Gastroesophageal sphincter (tissue), 4 donors: ENCODE results near the gene LIPI. TPM values are rescaled to one million over a fixed set of nuclear protein-coding genes. Genes with fewer than 3 reads are reported as not detected.

ENCODE experiments used
- ATAC-seq: fragments of 150-250 bp; one replicate; pipeline ENCODE4 v1.9.1; 2016; ENCODE audit warnings: mild to moderate bottlenecking, moderate library complexity
- H3K27ac ChIP-seq, 4 donors: fragments of 200-600 bp; sonication (generic) in 3 of 4; 1 replicate in 3 of 4; 2 replicates in 1 of 4; pipeline ENCODE4 v1.5.1; 2016 to 2019
- H3K27me3 ChIP-seq: fragments of 200-600 bp; sonication (generic); one replicate; pipeline ENCODE4 v1.5.1; 2019
- H3K36me3 ChIP-seq, 2 donors: fragments of 200-600 bp; sonication (generic); one replicate each; pipeline ENCODE4 v1.5.1; 2019; ENCODE audit warnings: control low read depth in 1 of 2
- H3K4me1 ChIP-seq, 3 donors: fragments of 200-600 bp; sonication (generic); 1 replicate in 2 of 3; 2 replicates in 1 of 3; pipeline ENCODE4 v1.5.1; 2016 to 2019; ENCODE audit warnings: control low read depth in 2 of 3
- H3K4me3 ChIP-seq, 2 donors: fragments of 200-600 bp; sonication (generic); one replicate each; pipeline ENCODE4 v1.5.1; 2019; ENCODE audit warnings: mild to moderate bottlenecking in 1 of 2, moderate library complexity in 1 of 2
- H3K9me3 ChIP-seq, 3 donors: fragments of 200-600 bp; sonication (generic); one replicate each; pipeline ENCODE4 v1.5.1; 2017 to 2019; ENCODE audit warnings: control low read depth in 2 of 3
- EP300 ChIP-seq: sonication (generic); formaldehyde crosslinking; IDR thresholded peaks from one replicate; pipeline ENCODE4 v1.6.1; 2017; ENCODE audit warnings: antibody characterized with exemption, mild to moderate bottlenecking
- POLR2A ChIP-seq, 2 donors: fragments of 450-650 bp; IDR thresholded peaks; one replicate each; pipeline ENCODE4 v1.6.1; 2017; ENCODE audit warnings: antibody characterized with exemption in 2 of 2, mild to moderate bottlenecking in 2 of 2, moderate library complexity in 1 of 2
- POLR2AphosphoS5 ChIP-seq: sonication (generic); formaldehyde crosslinking; IDR thresholded peaks from one replicate; pipeline ENCODE4 v1.6.1; 2017; ENCODE audit warnings: antibody characterized with exemption
- WGBS, 2 donors: methylation state at CpG; one replicate each; pipeline ENCODE4 v1.1.5; 2018; ENCODE audit warnings: low coverage in 1 of 2; 5-methylcytosine and 5-hydroxymethylcytosine counted together
- total RNA-seq, 4 donors: library from RNA; depleted of rRNA; stranded (reverse); fragments of >200 nt; gene quantifications; one replicate each; pipeline ENCODE4 v1.1.0, GENCODE V29; 2016
- TF ChIP-seq, protein P1 (sequence below), 4 experiments: fragments of 200-600 bp in 2 of 4; fragments of 450-650 bp in 2 of 4; sonication (generic) in 1 of 4; IDR thresholded peaks; one replicate each; pipeline ENCODE4 v1.5.1; 2017 to 2019; ENCODE audit warnings: antibody characterized with exemption in 4 of 4, mild to moderate bottlenecking in 2 of 4, moderate library complexity in 2 of 4

The LIPI gene
- total RNA-seq, 4 donors from 2014 or later: not detected

DNA sequence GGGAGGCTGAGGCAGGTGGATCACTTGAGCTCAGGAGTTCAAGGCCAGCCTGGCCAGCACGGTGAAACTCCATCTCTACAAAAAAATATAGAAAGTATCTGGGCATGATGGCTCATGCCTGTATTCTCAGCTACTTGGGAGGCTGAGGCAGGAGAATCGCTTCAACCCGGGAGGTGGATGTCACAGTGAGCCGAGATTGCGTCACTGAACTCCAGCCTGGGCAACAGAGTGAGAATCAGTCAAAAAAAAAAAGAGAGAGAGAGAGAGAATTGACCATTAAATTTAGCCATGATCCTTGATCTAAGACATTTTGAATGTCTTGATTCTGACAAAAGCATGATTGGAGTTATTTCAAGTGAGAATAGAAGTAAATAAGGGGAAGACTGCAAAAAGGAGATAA is 24.3 kb upstream of the LIPI start:
- WGBS, 2 donors: 87 to 100% methylated on average over 2 to 5 of the region's 5 CpGs
- no peak for ATAC-seq

DNA sequence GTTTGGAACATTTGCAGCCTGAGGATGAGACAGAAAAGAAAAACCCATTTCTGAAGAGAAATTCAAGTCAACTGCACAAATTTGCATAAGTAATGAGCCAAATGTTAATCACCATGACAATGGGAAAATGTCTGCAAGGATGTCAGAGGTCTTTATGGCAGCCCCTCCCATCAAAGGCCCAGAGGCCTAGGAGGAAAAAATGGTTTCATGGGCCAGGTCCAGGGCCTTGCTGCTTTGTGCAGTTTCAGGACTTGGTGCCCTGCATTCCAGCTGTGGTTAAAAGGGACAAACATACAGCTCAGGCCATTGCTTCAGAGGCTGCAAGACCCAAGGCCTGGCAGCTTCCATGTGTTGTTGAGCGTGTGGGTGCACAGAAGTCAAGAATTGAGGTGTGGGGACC is 18.6 kb upstream of the LIPI start:
- peaks cover 0 to 22% (median 0%) of the 10 kb centered on the region in 3 donors for H3K9me3 ChIP-seq
- no peak overlapping the region for H3K4me3 ChIP-seq
- no CpG with 5 or more reads among the region's 1 CpG for whole genome bisulfite sequencing, 2 donors
- no peak for TF ChIP-seq EP300
- ATAC-seq: no peak
- H3K4me1 ChIP-seq: no peaks in the 10 kb centered on the region
- no peak overlapping the region for H3K27ac ChIP-seq
- no peaks in the 10 kb centered on the region for H3K36me3 ChIP-seq
- H3K27me3 ChIP-seq: no peaks in the 10 kb centered on the region

More for the DNA sequence above, 24.3 kb upstream of the LIPI start:
- H3K9me3 ChIP-seq: peaks cover 0 to 3% (median 0%) of the 10 kb centered on the region in 3 donors
- no peaks in the 10 kb centered on the region for H3K4me1 ChIP-seq
- TF ChIP-seq POLR2AphosphoS5 (no peak), POLR2A (IDR thresholded peaks at IDR 0.05) (no peak), EP300 (no peak)
- TF ChIP-seq, protein P1, sequence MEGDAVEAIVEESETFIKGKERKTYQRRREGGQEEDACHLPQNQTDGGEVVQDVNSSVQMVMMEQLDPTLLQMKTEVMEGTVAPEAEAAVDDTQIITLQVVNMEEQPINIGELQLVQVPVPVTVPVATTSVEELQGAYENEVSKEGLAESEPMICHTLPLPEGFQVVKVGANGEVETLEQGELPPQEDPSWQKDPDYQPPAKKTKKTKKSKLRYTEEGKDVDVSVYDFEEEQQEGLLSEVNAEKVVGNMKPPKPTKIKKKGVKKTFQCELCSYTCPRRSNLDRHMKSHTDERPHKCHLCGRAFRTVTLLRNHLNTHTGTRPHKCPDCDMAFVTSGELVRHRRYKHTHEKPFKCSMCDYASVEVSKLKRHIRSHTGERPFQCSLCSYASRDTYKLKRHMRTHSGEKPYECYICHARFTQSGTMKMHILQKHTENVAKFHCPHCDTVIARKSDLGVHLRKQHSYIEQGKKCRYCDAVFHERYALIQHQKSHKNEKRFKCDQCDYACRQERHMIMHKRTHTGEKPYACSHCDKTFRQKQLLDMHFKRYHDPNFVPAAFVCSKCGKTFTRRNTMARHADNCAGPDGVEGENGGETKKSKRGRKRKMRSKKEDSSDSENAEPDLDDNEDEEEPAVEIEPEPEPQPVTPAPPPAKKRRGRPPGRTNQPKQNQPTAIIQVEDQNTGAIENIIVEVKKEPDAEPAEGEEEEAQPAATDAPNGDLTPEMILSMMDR (IDR thresholded peaks at IDR 0.05): no peak
- no peak overlapping the region for H3K4me3 ChIP-seq
- H3K27ac ChIP-seq: no peak overlapping the region
- H3K27me3 ChIP-seq: no peaks in the 10 kb centered on the region
- no peaks in the 10 kb centered on the region for H3K36me3 ChIP-seq

DNA sequence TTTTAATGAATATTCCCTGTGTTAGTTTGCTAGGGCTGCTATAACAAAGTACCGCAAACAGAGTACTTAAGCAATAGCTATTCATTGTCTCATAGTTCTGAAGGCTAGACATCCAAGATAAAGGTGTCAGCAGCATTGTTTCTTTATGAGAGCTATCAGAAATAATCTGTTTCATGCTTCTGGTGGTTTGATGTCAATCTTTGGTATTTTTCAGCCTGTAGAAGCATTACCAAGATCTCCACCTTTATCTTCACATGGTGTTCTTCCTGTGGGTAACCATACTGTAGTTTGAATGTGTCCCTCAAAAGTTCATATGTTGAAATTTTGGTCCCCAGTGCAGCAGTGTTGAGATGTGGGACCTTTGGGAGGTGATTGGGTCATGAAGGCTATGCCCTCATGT is 12.6 kb upstream of the LIPI start:
- WGBS, 2 donors: 100% methylated on average over 1 of the region's 1 CpG; no CpG with 5 or more reads in 1 of the 2 donors
- H3K27ac ChIP-seq: no peak overlapping the region
- ATAC-seq: no peak
- H3K4me1 ChIP-seq: no peaks in the 10 kb centered on the region
- H3K36me3 ChIP-seq: no peaks in the 10 kb centered on the region
- no peaks in the 10 kb centered on the region for H3K27me3 ChIP-seq
- H3K9me3 ChIP-seq: peaks cover 0 to 2% (median 0%) of the 10 kb centered on the region in 3 donors
- TF ChIP-seq EP300 (no peak), POLR2AphosphoS5 (no peak), POLR2A (IDR thresholded peaks at IDR 0.05) (no peak)
- TF ChIP-seq, protein P1 (IDR thresholded peaks at IDR 0.05): no peak
- H3K4me3 ChIP-seq: no peak overlapping the region

DNA sequence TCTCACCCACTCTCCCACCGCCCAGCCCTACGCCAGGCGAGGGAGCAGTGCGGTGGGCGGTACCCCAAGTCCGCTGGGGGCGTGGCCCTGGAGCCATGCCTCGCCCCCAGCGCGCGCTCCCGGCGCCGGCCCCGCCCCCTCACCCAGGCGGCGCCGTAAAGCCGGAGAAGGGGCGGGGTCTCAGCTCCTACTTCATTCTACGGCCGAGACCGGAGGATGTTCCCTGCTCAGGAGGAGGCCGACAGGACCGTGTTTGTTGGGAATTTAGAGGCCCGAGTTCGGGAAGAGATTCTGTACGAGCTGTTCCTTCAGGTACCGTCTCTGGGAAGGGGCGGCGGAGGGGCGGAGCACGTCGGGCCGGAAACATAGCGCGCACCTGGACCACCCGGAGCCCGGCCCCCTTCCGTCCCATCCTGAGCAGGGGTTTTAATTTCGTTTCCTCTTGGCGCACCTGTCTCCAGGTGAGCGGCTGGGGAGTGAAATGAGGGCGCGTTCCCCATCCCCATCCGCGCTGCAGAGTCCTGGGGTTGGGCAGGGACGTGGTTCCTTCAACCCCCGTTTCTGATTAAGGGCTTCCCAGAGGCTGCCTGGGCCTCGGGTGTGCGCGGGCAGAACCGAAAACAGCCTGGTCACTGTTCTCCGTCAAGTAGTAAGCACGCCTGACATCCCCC is 5.4 kb upstream of the LIPI start, which contains the start of gene RBM11:
TSS of gene RBM11 (plus strand) at position 187 of the 671 bp plus-strand sequence. CDS start at position 217, 30 bp downstream.
- Histone ChIP-seq H3K27me3 (peaks cover 25% of the 10 kb centered on the region), H3K4me3 (peak within 1 kb of the TSS; percentile 36 to 58), H3K9me3 (no peaks in the 10 kb centered on the region), H3K4me1 (peaks cover 0 to 10% (median 0%) of the 10 kb centered on the region in 3 donors), H3K36me3 (no peaks in the 10 kb centered on the region), H3K27ac (no peak within 1 kb of the TSS)
- 6% methylated on average over 12 of the region's 55 CpGs; no CpG with 5 or more reads in 1 of the 2 donors for WGBS, 2 donors
- peak; percentile 89 for ATAC-seq
- TF ChIP-seq POLR2A (IDR thresholded peaks at IDR 0.05): no peak
- TF ChIP-seq, protein P1 (IDR thresholded peaks at IDR 0.05): peak in 1 of 4 experiments; percentile 9

DNA sequence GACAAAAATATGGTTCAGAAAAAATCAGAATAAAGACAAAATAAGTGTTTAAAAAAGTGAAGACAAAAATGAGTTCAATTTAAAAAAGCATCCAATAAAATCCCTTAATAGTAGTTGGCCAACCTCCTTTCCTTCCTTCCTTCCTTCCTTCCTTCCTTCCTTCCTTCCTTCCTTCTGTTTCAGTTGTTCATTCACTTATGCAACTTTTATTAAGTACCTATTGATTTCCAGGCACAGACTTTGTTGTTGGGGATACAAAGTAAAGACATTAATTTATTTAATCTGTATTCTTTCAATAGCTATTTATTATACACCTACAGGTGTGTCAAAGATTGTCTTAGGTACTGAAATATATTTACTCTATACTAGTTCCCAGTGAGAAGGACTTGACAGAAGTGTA is 2.4 kb upstream of the LIPI start:
- Histone ChIP-seq H3K9me3 (no peaks in the 10 kb centered on the region), H3K27me3 (peaks cover 25% of the 10 kb centered on the region), H3K36me3 (no peaks in the 10 kb centered on the region), H3K4me3 (no peak overlapping the region), H3K27ac (no peak overlapping the region), H3K4me1 (peaks cover 0 to 10% (median 0%) of the 10 kb centered on the region in 3 donors)
- ATAC-seq: no peak
- no peak for TF ChIP-seq POLR2A (IDR thresholded peaks at IDR 0.05)
- TF ChIP-seq POLR2AphosphoS5: no peak
- TF ChIP-seq, protein P1 (IDR thresholded peaks at IDR 0.05): no peak
- TF ChIP-seq EP300: no peak
